Ascending aorta (tissue), 2 donors: ENCODE measurements around the gene NRXN3. TPM values are rescaled to one million over a fixed set of nuclear protein-coding genes. Genes with fewer than 3 reads are reported as not detected.

Source experiments
- DNase-seq, 2 donors: peaks; one replicate each; pipeline ENCODE4 v3.0.0-alpha.2; 2019; ENCODE audit warnings: low spot score in 2 of 2
- H3K27ac ChIP-seq, 2 donors: fragments of 200-600 bp; sonication (generic); one replicate each; pipeline ENCODE4 v1.5.1; 2016 to 2017; ENCODE audit warnings: mild to moderate bottlenecking in 1 of 2
- H3K27me3 ChIP-seq: fragments of 200-600 bp; sonication (generic); one replicate; pipeline ENCODE4 v1.5.1; 2017
- H3K36me3 ChIP-seq, 2 donors: fragments of 200-600 bp; sonication (generic); one replicate each; pipeline ENCODE4 v1.5.1; 2016
- H3K4me1 ChIP-seq, 2 donors: fragments of 200-600 bp; sonication (generic); one replicate each; pipeline ENCODE4 v1.5.1; 2016 to 2017; ENCODE audit warnings: mild to moderate bottlenecking in 1 of 2
- H3K4me3 ChIP-seq, 2 donors: fragments of 200-600 bp; sonication (generic); one replicate each; pipeline ENCODE4 v1.5.1; 2016 to 2017; ENCODE audit warnings: mild to moderate bottlenecking in 1 of 2
- H3K9me3 ChIP-seq, 2 donors: fragments of 200-600 bp; sonication (generic); one replicate each; pipeline ENCODE4 v1.5.1; 2016
- intact Hi-C: fragments of 100-400 bp; cut with DNase I; formaldehyde crosslinking; loops from one replicate; pipeline ENCODE4 v1.15.1; 2023
- total RNA-seq: library from RNA; depleted of rRNA; stranded (reverse); fragments of >200 nt; gene quantifications from one replicate; pipeline ENCODE4 v1.1.0, GENCODE V29; 2016
- TF ChIP-seq, protein P1 (sequence below), 3 experiments: fragments of 200-600 bp in 2 of 3; fragments of 450-650 bp in 1 of 3; sonication (generic) in 2 of 3; IDR thresholded peaks; one replicate each; pipeline ENCODE4 v1.5.1; 2016 to 2019; ENCODE audit warnings: antibody characterized with exemption in 3 of 3, mild to moderate bottlenecking in 1 of 3, moderate library complexity in 1 of 3

NRXN3 gene
- total RNA-seq, 1 donor from 2014 or later: 21.0 TPM

DNA sequence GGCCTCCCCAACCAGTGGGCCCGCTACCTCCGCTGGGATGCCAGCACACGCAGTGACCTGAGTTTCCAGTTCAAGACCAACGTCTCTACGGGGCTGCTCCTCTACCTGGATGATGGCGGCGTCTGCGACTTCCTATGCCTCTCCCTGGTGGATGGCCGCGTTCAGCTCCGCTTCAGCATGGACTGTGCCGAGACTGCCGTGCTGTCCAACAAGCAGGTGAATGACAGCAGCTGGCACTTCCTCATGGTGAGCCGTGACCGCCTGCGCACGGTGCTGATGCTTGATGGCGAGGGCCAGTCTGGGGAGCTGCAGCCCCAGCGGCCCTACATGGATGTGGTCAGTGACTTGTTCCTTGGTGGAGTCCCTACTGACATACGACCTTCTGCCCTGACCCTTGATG, 73.0 kb downstream of the NRXN3 start:
- intact Hi-C loops: no loop called here
- Histone ChIP-seq H3K27ac (no peak overlapping the region), H3K9me3 (no peaks in the 10 kb centered on the region), H3K4me1 (no peaks in the 10 kb centered on the region), H3K4me3 (no peak overlapping the region), H3K27me3 (no peaks in the 10 kb centered on the region), H3K36me3 (no peaks in the 10 kb centered on the region)
- DNase-seq: no peak
- TF ChIP-seq, protein P1, sequence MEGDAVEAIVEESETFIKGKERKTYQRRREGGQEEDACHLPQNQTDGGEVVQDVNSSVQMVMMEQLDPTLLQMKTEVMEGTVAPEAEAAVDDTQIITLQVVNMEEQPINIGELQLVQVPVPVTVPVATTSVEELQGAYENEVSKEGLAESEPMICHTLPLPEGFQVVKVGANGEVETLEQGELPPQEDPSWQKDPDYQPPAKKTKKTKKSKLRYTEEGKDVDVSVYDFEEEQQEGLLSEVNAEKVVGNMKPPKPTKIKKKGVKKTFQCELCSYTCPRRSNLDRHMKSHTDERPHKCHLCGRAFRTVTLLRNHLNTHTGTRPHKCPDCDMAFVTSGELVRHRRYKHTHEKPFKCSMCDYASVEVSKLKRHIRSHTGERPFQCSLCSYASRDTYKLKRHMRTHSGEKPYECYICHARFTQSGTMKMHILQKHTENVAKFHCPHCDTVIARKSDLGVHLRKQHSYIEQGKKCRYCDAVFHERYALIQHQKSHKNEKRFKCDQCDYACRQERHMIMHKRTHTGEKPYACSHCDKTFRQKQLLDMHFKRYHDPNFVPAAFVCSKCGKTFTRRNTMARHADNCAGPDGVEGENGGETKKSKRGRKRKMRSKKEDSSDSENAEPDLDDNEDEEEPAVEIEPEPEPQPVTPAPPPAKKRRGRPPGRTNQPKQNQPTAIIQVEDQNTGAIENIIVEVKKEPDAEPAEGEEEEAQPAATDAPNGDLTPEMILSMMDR (IDR thresholded peaks at IDR 0.05): no peak

DNA sequence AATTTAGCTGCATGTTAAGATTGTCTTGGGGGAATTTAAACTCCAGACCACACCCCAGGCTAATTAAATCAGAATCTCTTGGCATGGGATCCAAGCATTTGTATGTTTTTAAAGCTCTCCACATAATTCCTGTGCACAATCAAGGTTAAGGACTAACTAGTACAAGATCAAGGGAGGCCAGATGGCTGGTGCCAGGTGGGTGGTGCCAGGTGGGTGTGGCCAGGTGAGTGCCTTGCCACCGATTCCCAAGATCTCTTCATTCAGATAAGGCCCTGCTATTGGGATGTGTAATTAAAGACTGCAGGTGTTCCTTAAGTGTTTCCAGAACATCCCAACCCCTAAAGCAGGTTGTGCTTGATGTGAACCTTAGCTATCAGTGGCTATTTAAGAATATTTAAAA, 75.1 kb downstream of the NRXN3 start:
- TF ChIP-seq, protein P1 (IDR thresholded peaks at IDR 0.05): no peak
- intact Hi-C loops: no loop called here
- H3K4me1 ChIP-seq: no peaks in the 10 kb centered on the region
- no peaks in the 10 kb centered on the region for H3K9me3 ChIP-seq
- DNase-seq: no peak
- no peak overlapping the region for H3K27ac ChIP-seq
- no peaks in the 10 kb centered on the region for H3K27me3 ChIP-seq
- no peaks in the 10 kb centered on the region for H3K36me3 ChIP-seq
- no peak overlapping the region for H3K4me3 ChIP-seq

DNA sequence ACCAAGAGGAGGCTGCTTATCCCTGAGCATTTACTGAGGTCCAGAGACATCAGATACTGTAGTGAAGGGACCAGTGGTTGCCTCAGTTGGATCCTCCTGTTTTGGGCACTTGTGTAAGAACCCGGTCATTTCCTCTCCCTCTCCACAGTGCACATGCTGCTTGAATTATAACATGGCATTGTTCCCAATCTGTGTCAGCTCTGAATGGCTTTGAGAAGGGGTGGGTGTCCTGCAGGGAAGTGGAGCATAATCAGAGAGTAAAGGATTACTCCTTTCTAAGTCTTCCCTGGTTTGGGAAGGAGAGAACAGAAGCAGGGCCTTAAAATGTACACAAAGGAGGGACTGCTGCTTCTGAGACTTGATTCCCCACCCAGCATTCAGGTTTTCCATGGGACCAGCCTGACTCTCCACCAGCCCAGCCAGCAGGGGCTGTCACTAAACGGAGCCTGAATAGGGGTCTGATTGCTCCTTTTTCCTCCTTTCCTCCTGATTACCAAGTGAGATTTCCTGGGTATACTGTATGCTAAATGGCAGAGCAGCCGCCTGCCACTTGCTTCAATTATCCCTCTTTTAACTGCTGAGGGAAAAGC, 78.4 kb downstream of the NRXN3 start:
- Histone ChIP-seq H3K36me3 (no peaks in the 10 kb centered on the region), H3K4me3 (no peak overlapping the region), H3K4me1 (no peaks in the 10 kb centered on the region), H3K27ac (no peak overlapping the region), H3K9me3 (no peaks in the 10 kb centered on the region), H3K27me3 (no peaks in the 10 kb centered on the region)
- TF ChIP-seq, protein P1 (IDR thresholded peaks at IDR 0.05): no peak
- intact Hi-C loops: no loop called here
- no peak for DNase-seq

DNA sequence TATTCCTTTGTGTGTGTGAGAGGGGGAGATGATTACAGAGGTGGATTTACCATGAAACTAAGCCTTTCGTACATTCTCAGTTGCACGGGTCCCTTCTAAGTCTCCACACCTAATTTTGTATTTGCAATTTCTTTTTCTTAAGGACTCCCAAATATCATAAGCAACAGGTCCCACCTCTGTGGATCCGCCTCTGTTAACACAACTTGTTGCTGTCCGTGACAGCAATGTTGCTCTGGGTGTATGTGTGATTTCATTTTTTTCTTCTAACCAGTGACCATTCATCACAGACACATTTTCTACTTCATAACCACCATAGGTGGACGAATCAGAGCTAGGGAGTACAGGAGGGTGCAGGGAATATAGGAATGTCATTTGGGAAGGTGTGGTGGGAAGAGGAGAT, 81.1 kb downstream of the NRXN3 start:
- no peak overlapping the region for H3K27ac ChIP-seq
- H3K36me3 ChIP-seq: no peaks in the 10 kb centered on the region

DNA sequence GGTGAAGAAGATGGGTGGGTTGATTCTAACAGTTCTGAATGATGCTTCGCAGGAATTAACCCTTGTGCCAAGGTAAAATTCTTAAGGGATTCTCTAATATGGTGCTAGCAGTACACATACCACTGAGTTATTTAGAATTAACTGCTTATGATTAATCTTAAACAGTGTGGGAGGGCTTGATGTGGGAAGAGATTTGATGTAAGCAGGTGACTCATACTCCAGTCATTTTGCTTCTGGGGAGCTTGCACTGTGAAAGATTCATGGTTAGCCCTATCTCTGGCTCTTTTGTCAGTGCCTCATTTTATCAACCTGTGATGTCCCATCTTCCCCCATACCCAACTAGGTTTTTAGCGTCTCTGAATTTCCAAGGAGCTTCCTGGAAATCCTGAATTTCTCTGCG, 83.8 kb downstream of the NRXN3 start:
- Histone ChIP-seq H3K4me1 (no peaks in the 10 kb centered on the region), H3K36me3 (no peaks in the 10 kb centered on the region), H3K27ac (no peak overlapping the region), H3K9me3 (no peaks in the 10 kb centered on the region), H3K4me3 (no peak overlapping the region), H3K27me3 (no peaks in the 10 kb centered on the region)
- DNase-seq: no peak
- intact Hi-C loops: no loop called here
- TF ChIP-seq, protein P1 (IDR thresholded peaks at IDR 0.05): no peak

More for the DNA sequence above, 81.1 kb downstream of the NRXN3 start:
- intact Hi-C loops: no loop called here
- Histone ChIP-seq H3K27me3 (no peaks in the 10 kb centered on the region), H3K4me3 (no peak overlapping the region), H3K4me1 (no peaks in the 10 kb centered on the region), H3K9me3 (no peaks in the 10 kb centered on the region)
- DNase-seq: no peak
- TF ChIP-seq, protein P1 (IDR thresholded peaks at IDR 0.05): no peak
